H9 (cell line): ENCODE results near the gene PPM1H. TPM values are rescaled to one million over a fixed set of nuclear protein-coding genes. Genes with fewer than 3 reads are reported as not detected.
A peak's percentile ranks its signal among the peaks of the same experiment; 100 is the strongest.

Experiments
- DNase-seq: peaks from one replicate; pipeline ENCODE4 v3.0.0-alpha.2; 2017
- H2AFZ ChIP-seq: one replicate; pipeline ENCODE4 v1.6.1; 2013; ENCODE audit warnings: mild to moderate bottlenecking, low read length, control low read depth, moderate library complexity
- H2AK5ac ChIP-seq: 2 replicates; pipeline ENCODE4 v1.6.1; 2013; ENCODE audit warnings: low read length, control low read depth, mixed read lengths; ENCODE audit not compliant: insufficient read length
- H2BK120ac ChIP-seq: one replicate; pipeline ENCODE4 v1.6.1; 2013; ENCODE audit warnings: low read depth, mild to moderate bottlenecking, low read length, control low read depth, inconsistent platforms; ENCODE audit not compliant: poor library complexity, severe bottlenecking
- H2BK12ac ChIP-seq: 2 replicates; pipeline ENCODE4 v1.6.1; 2013; ENCODE audit warnings: low read length, control low read depth, mixed read lengths, low read depth; ENCODE audit not compliant: insufficient read length
- H2BK15ac ChIP-seq: 2 replicates; pipeline ENCODE4 v1.6.1; 2013; ENCODE audit warnings: low read depth, low read length, control low read depth
- H2BK20ac ChIP-seq: one replicate; pipeline ENCODE4 v1.6.1; 2013; ENCODE audit warnings: low read depth, mild to moderate bottlenecking, low read length, control low read depth, inconsistent platforms; ENCODE audit not compliant: poor library complexity, severe bottlenecking
- H2BK5ac ChIP-seq: 2 replicates; pipeline ENCODE4 v1.6.1; 2013; ENCODE audit warnings: low read length, control low read depth, mixed read lengths; ENCODE audit not compliant: insufficient read length
- H3K14ac ChIP-seq: 2 replicates; pipeline ENCODE4 v1.6.1; 2013; ENCODE audit warnings: low read length, control low read depth; ENCODE audit not compliant: insufficient read depth
- H3K18ac ChIP-seq: 2 replicates; pipeline ENCODE4 v1.6.1; 2013; ENCODE audit warnings: low read depth, mild to moderate bottlenecking, mixed read lengths, low read length, control low read depth; ENCODE audit not compliant: insufficient read length
- H3K23ac ChIP-seq: 2 replicates; pipeline ENCODE4 v1.6.1; 2013; ENCODE audit warnings: low read length, control low read depth, mixed read lengths, low read depth; ENCODE audit not compliant: insufficient read length
- H3K23me2 ChIP-seq: 2 replicates; pipeline ENCODE4 v1.6.1; 2013; ENCODE audit warnings: low read depth, mild to moderate bottlenecking, mixed read lengths, low read length, control low read depth; ENCODE audit not compliant: insufficient read length, poor library complexity, severe bottlenecking
- H3K27ac ChIP-seq: 2 replicates; pipeline ENCODE4 v1.5.1; 2013; ENCODE audit warnings: low read length, control low read depth, mixed read lengths, low read depth; ENCODE audit not compliant: insufficient read length
- H3K27me3 ChIP-seq: 2 replicates; pipeline ENCODE4 v1.6.1; 2013; ENCODE audit warnings: low read length, control low read depth, inconsistent platforms; ENCODE audit not compliant: insufficient read depth
- H3K4ac ChIP-seq: 2 replicates; pipeline ENCODE4 v1.6.1; 2013; ENCODE audit warnings: low read depth, mild to moderate bottlenecking, control low read depth, inconsistent platforms, low read length, moderate library complexity
- H3K4me1 ChIP-seq: 2 replicates; pipeline ENCODE4 v1.6.1; 2013; ENCODE audit warnings: low read length, control low read depth, inconsistent platforms; ENCODE audit not compliant: insufficient read depth
- H3K4me2 ChIP-seq: 2 replicates; pipeline ENCODE4 v1.6.1; 2013; ENCODE audit warnings: low read length, control low read depth, mixed read lengths; ENCODE audit not compliant: insufficient read length, insufficient read depth
- H3K56ac ChIP-seq: 2 replicates; pipeline ENCODE4 v1.6.1; 2013; ENCODE audit warnings: low read depth, mild to moderate bottlenecking, mixed read lengths, low read length, control low read depth; ENCODE audit not compliant: insufficient read length
- H3K79me1 ChIP-seq: 2 replicates; pipeline ENCODE4 v1.6.1; 2013; ENCODE audit warnings: low read depth, mild to moderate bottlenecking, moderate library complexity, low read length, control low read depth, inconsistent platforms; ENCODE audit not compliant: insufficient read depth, poor library complexity, severe bottlenecking
- H3K79me2 ChIP-seq: 2 replicates; pipeline ENCODE4 v1.6.1; 2013; ENCODE audit warnings: low read length, control low read depth, inconsistent platforms; ENCODE audit not compliant: insufficient read depth
- H3K9ac ChIP-seq: 2 replicates; pipeline ENCODE4 v1.6.1; 2013; ENCODE audit warnings: low read length, control low read depth, mixed read lengths; ENCODE audit not compliant: insufficient read length; ENCODE audit errors: extremely low read depth
- H3K9me3 ChIP-seq: one replicate; pipeline ENCODE4 v1.6.1; 2013; ENCODE audit warnings: low read depth, low read length, inconsistent platforms; ENCODE audit not compliant: control insufficient read depth
- H3T11ph ChIP-seq: one replicate; pipeline ENCODE4 v1.6.1; 2013; ENCODE audit warnings: mild to moderate bottlenecking, low read length, control low read depth, inconsistent platforms
- H4K20me1 ChIP-seq: one replicate; pipeline ENCODE4 v1.6.1; 2013; ENCODE audit not compliant: control insufficient read depth, insufficient read length, insufficient read depth
- H4K5ac ChIP-seq: 2 replicates; pipeline ENCODE4 v1.6.1; 2013; ENCODE audit warnings: low read depth, mild to moderate bottlenecking, mixed read lengths, low read length, control low read depth; ENCODE audit not compliant: insufficient read length
- H4K8ac ChIP-seq: replicated peaks from 2 replicates; pipeline ENCODE4 v1.6.1; 2013; ENCODE audit warnings: low read length, control low read depth, mixed read lengths, low read depth; ENCODE audit not compliant: insufficient read length
- H4K91ac ChIP-seq: 2 replicates; pipeline ENCODE4 v1.6.1; 2013; ENCODE audit warnings: low read depth, mild to moderate bottlenecking, moderate library complexity, mixed read lengths, low read length, control low read depth; ENCODE audit not compliant: insufficient read length
- H3K27ac Mint-ChIP-seq, 3 experiments: 2 replicates in 2 of 3; 3 replicates in 1 of 3; pipeline ENCODE4 v1.8.0; 2020 to 2021; ENCODE audit warnings: mixed read lengths in 3 of 3, mild to moderate bottlenecking in 1 of 3, moderate library complexity in 1 of 3
- H3K27me3 Mint-ChIP-seq: 2 replicates; pipeline ENCODE4 v1.8.0; 2021; ENCODE audit warnings: low read depth, mild to moderate bottlenecking, moderate library complexity, mixed read lengths
- H3K36me3 Mint-ChIP-seq, 3 experiments: 2 replicates in 2 of 3; 3 replicates in 1 of 3; pipeline ENCODE4 v1.8.0; 2020 to 2021; ENCODE audit warnings: low read depth in 3 of 3, mixed read lengths in 3 of 3; ENCODE audit not compliant: insufficient read depth in 1 of 3
- H3K4me1 Mint-ChIP-seq, 2 experiments: 2 replicates each; pipeline ENCODE4 v1.8.0; 2020; ENCODE audit warnings: mixed read lengths in 2 of 2
- H3K4me3 Mint-ChIP-seq, 2 experiments: 2 replicates in 1 of 2; 3 replicates in 1 of 2; pipeline ENCODE4 v1.8.0; 2020 to 2021; ENCODE audit warnings: mild to moderate bottlenecking in 2 of 2, mixed read lengths in 2 of 2, moderate library complexity in 1 of 2
- H3K9me3 Mint-ChIP-seq, 2 experiments: 2 replicates in 1 of 2; 3 replicates in 1 of 2; pipeline ENCODE4 v1.8.0; 2020; ENCODE audit warnings: mild to moderate bottlenecking in 2 of 2, mixed read lengths in 2 of 2, moderate library complexity in 1 of 2
- WGBS: extraction: QIAGEN DNeasy Blood & Tissue Kit; methylation state at CpG from one replicate; pipeline ENCODE4 v1.1.7; 2013; ENCODE audit warnings: missing lambda C conversion rate, low lambda C conversion rate, mixed read lengths; ENCODE audit not compliant: insufficient read length; ENCODE audit errors: extremely low coverage; 5-methylcytosine and 5-hydroxymethylcytosine counted together
- total RNA-seq: library from RNA; stranded (reverse); gene quantifications from 2 replicates; pipeline ENCODE4 v1.2.1, GENCODE V29; 2021
- TF ChIP-seq, protein P1 (sequence below): fragments of 200-600 bp; sonication (generic); conservative IDR thresholded peaks from 3 replicates; pipeline ENCODE4 v1.8.0; 2021; ENCODE audit warnings: antibody characterized with exemption, mild to moderate bottlenecking

PPM1H gene
- total RNA-seq, 1 experiment from 2014 or later, result 22.1 TPM

DNA sequence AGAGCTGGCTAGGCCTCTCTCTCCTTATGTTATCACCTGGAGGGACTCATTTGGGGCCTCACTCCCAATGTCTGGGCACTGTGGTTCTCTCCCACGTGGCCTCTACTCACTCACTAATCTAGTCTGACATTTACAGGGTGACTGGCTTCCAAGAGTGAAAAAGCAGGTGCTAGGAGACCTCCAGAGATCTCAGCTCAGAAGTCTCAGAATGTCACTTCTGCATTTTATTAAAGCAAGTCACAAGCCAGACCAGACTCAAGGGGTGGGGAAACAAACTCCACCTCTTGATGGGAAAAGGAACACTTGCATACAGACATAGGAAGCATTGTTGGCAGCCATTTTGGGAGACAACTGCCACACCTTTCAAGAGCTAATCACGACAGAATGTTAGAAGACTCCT is 292.5 kb downstream of the PPM1H start:
- Histone ChIP-seq H2BK120ac (no peak overlapping the region), H4K91ac (no peak overlapping the region), H2BK5ac (no peak overlapping the region), H4K5ac (no peak overlapping the region), H3K18ac (no peak overlapping the region), H2AK5ac (no peak overlapping the region), H3K23ac (no peak overlapping the region), H2BK15ac (no peak overlapping the region), H3K27me3 (no peaks in the 10 kb centered on the region), H3T11ph (no peak overlapping the region), H3K4me1 (peaks cover 5% of the 10 kb centered on the region; the same call in 1 of the 2 replicates), H4K20me1 (no peaks in the 10 kb centered on the region), H3K79me1 (no peaks in the 10 kb centered on the region), H3K14ac (no peak overlapping the region), H3K23me2 (no peaks in the 10 kb centered on the region), H3K4me2 (no peak overlapping the region), H2BK20ac (no peak overlapping the region), H4K8ac (no peak overlapping the region), H3K56ac (no peak overlapping the region), H3K27ac (no peak overlapping the region), H3K4ac (no peak overlapping the region), H3K9me3 (no peaks in the 10 kb centered on the region), H3K9ac (no peak overlapping the region), H2BK12ac (no peak overlapping the region), H2AFZ (no peak overlapping the region), H3K79me2 (no peaks in the 10 kb centered on the region)
- DNase-seq, result no peak
- Mint-ChIP-seq H3K27ac (peak overlapping the region in 1 of 3 experiments; percentile 42; a peak in 1 of 7 replicates), H3K36me3 (peaks cover 5 to 15% (median 13%) of the 10 kb centered on the region in 3 experiments; a peak in 5 of 7 replicates), H3K27me3 (peaks cover 25% of the 10 kb centered on the region), H3K4me3 (no peak overlapping the region), H3K4me1 (peaks cover 36 to 45% of the 10 kb centered on the region in 2 experiments), H3K9me3 (no peaks in the 10 kb centered on the region)
- TF ChIP-seq, protein P1, sequence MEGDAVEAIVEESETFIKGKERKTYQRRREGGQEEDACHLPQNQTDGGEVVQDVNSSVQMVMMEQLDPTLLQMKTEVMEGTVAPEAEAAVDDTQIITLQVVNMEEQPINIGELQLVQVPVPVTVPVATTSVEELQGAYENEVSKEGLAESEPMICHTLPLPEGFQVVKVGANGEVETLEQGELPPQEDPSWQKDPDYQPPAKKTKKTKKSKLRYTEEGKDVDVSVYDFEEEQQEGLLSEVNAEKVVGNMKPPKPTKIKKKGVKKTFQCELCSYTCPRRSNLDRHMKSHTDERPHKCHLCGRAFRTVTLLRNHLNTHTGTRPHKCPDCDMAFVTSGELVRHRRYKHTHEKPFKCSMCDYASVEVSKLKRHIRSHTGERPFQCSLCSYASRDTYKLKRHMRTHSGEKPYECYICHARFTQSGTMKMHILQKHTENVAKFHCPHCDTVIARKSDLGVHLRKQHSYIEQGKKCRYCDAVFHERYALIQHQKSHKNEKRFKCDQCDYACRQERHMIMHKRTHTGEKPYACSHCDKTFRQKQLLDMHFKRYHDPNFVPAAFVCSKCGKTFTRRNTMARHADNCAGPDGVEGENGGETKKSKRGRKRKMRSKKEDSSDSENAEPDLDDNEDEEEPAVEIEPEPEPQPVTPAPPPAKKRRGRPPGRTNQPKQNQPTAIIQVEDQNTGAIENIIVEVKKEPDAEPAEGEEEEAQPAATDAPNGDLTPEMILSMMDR, result no peak
- WGBS, result no CpG with 5 or more reads among the region's 2 CpGs
